ENCODE measurements around the gene HOXA1. TPM values are rescaled to one million over a fixed set of nuclear protein-coding genes. Genes with fewer than 3 reads are reported as not detected.

HOXA1 gene
- total RNA-seq, 1 donor from 2014 or later, result 3.5 TPM

- DNase-seq (ENCODE audit: low spot score), result no peak
- H3K27me3 Mint-ChIP-seq (ENCODE audit: unreplicated experiment), result peaks cover 34% of the 10 kb centered on the region
- H3K9me3 Mint-ChIP-seq (ENCODE audit: unreplicated experiment), result no peaks in the 10 kb centered on the region
- TF ChIP-seq, protein P1, sequence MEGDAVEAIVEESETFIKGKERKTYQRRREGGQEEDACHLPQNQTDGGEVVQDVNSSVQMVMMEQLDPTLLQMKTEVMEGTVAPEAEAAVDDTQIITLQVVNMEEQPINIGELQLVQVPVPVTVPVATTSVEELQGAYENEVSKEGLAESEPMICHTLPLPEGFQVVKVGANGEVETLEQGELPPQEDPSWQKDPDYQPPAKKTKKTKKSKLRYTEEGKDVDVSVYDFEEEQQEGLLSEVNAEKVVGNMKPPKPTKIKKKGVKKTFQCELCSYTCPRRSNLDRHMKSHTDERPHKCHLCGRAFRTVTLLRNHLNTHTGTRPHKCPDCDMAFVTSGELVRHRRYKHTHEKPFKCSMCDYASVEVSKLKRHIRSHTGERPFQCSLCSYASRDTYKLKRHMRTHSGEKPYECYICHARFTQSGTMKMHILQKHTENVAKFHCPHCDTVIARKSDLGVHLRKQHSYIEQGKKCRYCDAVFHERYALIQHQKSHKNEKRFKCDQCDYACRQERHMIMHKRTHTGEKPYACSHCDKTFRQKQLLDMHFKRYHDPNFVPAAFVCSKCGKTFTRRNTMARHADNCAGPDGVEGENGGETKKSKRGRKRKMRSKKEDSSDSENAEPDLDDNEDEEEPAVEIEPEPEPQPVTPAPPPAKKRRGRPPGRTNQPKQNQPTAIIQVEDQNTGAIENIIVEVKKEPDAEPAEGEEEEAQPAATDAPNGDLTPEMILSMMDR (IDR thresholded peaks at IDR 0.05; ENCODE audit: unreplicated experiment), result no peak
- H3K27ac Mint-ChIP-seq (ENCODE audit: unreplicated experiment), result no peak overlapping the region
- no peaks in the 10 kb centered on the region for H3K36me3 Mint-ChIP-seq (ENCODE audit: low read depth, unreplicated experiment)
- peak overlapping the region; percentile 43 for H3K4me3 Mint-ChIP-seq (ENCODE audit: unreplicated experiment)
- peaks cover 13% of the 10 kb centered on the region for H3K4me1 Mint-ChIP-seq (ENCODE audit: unreplicated experiment)
Measured at GRCh38 chr7:27131390-27131819, 35.6 kb upstream of the HOXA1 start.

DNA sequence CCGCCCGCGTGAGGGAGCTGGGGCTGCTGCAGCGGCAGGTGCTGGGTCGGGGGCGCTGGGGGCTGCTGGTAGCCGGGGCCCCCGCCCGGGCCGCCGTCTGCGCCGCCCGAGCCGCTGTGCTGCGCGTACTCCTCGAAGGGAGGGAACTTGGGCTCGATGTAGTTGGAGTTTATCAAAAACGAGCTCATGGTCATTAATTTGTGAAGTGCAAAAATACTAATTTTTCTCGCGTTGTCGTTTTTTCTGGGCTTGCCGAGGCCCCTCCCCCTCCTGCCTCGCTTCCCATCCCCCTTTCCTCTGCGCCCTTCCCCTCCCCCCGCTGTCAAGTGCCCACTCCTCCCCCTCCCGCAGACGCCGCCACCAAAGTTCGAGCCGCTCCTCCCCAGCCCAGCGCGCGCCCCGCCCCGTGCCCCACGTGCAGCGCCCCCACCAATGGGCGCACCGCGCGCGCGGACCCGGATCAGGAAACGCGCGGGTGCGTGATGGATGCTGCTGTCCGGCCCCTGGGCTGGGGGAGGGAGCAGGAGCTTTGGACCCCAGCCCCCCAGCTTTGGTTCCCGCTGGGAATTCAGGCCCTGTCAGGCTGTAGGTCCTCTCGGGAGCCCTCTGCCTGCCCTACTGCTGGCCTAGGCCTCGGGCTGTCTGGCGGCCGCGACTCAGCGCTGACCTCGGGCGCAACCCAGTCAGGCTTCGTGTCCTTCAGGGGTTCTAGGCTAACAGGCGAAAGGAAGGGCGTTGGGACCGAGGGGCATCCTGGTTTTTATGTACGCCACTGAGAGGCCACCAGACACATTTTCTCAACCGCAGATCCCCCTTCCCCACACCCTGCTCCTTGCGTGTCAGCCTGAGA is 35.0 kb upstream of the HOXA1 start, which contains the start of gene HOXA4:
TSS of gene HOXA4 (minus strand) at position 218 of the 850 bp plus-strand sequence. CDS start at position 194, 24 bp downstream.
- Mint-ChIP-seq H3K4me3 (ENCODE audit: unreplicated experiment) (peak within 1 kb of the TSS; percentile 43), H3K36me3 (ENCODE audit: low read depth, unreplicated experiment) (no peaks in the 10 kb centered on the region), H3K4me1 (ENCODE audit: unreplicated experiment) (peaks cover 11% of the 10 kb centered on the region), H3K27ac (ENCODE audit: unreplicated experiment) (no peak within 1 kb of the TSS), H3K27me3 (ENCODE audit: unreplicated experiment) (peaks cover 37% of the 10 kb centered on the region), H3K9me3 (ENCODE audit: unreplicated experiment) (no peaks in the 10 kb centered on the region)
- TF ChIP-seq, protein P1 (IDR thresholded peaks at IDR 0.05; ENCODE audit: unreplicated experiment), result no peak
- peak; percentile 81 for DNase-seq (ENCODE audit: low spot score)

- H3K4me1 Mint-ChIP-seq (ENCODE audit: unreplicated experiment), result peaks cover 14% of the 10 kb centered on the region
- no peak overlapping the region for H3K4me3 Mint-ChIP-seq (ENCODE audit: unreplicated experiment)
- no peak overlapping the region for H3K27ac Mint-ChIP-seq (ENCODE audit: unreplicated experiment)
- TF ChIP-seq, protein P1 (IDR thresholded peaks at IDR 0.05; ENCODE audit: unreplicated experiment), result no peak
- no peak for DNase-seq (ENCODE audit: low spot score)
- no peaks in the 10 kb centered on the region for H3K36me3 Mint-ChIP-seq (ENCODE audit: low read depth, unreplicated experiment)
- peaks cover 40% of the 10 kb centered on the region for H3K27me3 Mint-ChIP-seq (ENCODE audit: unreplicated experiment)
- no peaks in the 10 kb centered on the region for H3K9me3 Mint-ChIP-seq (ENCODE audit: unreplicated experiment)
Measured at GRCh38 chr7:27129729-27130539, 34.1 kb upstream of the HOXA1 start.

DNA sequence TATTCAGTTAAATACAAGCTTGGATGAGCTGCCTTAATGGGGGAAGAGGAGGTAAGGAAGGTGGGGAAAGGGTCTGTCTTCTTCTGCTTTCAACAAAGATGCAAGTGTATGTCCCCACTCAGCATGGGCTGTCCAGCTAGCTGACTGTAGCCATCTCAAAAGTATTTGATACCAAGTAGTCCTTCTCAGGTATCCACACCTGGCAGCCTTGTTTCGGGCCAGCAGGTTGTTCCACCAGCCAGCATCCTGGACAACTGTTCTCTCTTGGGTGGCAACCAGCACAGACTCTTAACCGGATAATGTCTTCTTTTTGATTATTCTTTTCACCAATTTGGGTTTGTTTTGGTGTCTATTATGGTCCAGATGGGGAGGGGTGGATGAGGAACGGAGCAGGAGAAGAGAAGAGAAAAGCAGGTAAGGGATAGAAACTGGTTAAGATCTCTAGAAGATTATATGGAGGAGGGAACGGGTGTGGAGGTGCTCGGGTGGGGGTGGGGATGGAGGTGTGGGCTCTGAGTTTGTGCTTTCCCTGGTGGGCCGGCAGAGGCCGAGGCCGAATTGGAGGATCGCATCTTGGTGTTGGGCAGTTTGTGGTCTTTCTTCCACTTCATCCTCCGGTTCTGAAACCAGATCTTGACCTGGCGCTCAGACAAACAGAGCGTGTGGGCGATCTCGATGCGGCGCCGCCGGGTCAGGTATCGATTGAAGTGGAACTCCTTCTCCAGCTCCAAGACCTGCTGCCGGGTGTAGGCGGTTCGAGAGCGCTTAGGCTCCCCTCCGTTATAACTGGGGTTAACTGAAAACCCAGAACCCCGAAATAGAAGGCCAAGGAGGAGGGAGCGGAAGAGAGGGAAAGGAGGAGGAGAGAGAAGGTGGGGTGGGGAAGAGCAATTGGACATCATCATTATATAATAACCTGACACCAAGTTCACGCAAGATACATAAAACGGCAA is 33.3 kb upstream of the HOXA1 start:
- Mint-ChIP-seq H3K9me3 (ENCODE audit: unreplicated experiment) (no peaks in the 10 kb centered on the region), H3K4me3 (ENCODE audit: unreplicated experiment) (no peak overlapping the region), H3K27ac (ENCODE audit: unreplicated experiment) (no peak overlapping the region), H3K4me1 (ENCODE audit: unreplicated experiment) (peaks cover 20% of the 10 kb centered on the region), H3K27me3 (ENCODE audit: unreplicated experiment) (peaks cover 43% of the 10 kb centered on the region), H3K36me3 (ENCODE audit: low read depth, unreplicated experiment) (no peaks in the 10 kb centered on the region)
- DNase-seq (ENCODE audit: low spot score), result no peak
- TF ChIP-seq, protein P1 (IDR thresholded peaks at IDR 0.05; ENCODE audit: unreplicated experiment), result no peak
